HG03460 (cell line): Measurements from ENCODE around the gene EEF1G.

Source experiments
- ATAC-seq: cut with Tn5 transposase; IDR thresholded peaks from one replicate; pipeline ENCODE4 v1.9.1; 2021; ENCODE audit not compliant: unreplicated experiment

EEF1G gene

GRCh38 chr11:62542111-62542745 lies 31.5 kb downstream of the EEF1G start:
- ATAC-seq: no peak

GRCh38 chr11:62540804-62541701 lies 32.6 kb downstream of the EEF1G start:
- peak; percentile 47 for ATAC-seq

GRCh38 chr11:62539238-62539925 lies 34.3 kb downstream of the EEF1G start:
- ATAC-seq: no peak

DNA sequence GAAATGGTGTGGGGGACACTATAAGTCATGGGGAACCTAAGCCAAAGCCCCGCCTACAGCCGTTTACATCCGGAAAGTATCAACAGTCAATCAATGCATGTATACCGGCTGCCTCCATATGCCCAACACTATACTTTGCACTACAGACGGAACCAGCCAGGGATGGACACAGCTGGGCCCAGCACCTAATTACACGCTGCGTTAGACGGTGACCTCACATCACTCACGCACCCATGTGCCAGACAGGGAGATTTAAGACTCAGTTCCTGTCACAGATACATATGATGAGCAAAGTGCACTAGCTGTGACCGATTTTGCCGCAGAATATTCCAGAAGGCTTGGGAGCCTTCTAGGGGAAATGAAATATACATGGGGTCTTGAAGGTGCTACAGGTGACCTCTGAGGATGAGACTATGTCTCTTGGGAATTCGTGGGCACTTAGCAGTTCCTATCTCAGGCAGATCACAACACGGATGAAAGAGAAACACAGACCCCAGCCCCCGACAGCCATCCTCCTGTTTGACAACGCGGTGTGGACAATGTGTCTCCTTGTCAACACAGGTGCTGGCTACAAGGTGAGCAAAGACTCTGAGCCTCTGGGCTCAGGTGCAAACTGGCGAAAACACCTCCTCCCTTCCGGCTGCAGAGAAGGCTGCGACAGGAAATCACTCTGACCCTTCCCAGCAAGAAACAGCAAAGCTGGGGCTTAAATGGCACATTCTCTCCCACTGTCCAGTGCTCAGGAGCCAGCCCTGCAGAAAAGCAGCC lies 35.0 kb downstream of the EEF1G start:
- ATAC-seq: no peak

DNA sequence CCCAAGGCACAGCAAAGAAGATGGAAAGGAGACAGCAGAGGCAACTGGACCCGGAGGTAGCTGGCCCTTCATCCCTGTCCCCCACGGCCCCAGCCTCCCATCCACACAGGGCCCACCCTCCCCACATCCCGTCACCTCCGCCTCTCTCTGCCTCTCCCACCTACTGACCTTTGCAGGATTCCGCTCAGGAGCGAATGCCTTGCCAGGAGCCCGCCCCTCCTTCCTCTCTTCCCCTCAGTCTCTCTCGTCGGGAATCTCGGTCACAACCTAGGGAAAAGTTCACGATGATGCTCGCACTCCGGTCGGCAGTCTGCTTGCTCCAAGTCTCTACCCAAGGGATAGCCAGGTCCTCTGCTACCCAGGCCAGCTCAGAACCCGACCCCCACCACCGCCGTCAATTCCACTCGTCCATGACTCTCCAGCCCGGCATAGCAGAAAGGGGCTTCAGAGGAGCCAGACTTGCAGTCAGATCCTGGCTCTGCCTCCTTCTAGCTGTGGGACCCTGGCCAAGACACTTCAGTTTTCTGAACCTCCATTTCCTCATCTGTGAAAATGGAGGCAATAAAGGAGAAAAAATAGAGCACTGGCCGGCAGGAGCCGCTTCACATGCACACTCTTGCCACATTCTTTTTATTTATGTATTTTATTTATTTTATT lies 37.3 kb downstream of the EEF1G start:
- ATAC-seq: no peak

DNA sequence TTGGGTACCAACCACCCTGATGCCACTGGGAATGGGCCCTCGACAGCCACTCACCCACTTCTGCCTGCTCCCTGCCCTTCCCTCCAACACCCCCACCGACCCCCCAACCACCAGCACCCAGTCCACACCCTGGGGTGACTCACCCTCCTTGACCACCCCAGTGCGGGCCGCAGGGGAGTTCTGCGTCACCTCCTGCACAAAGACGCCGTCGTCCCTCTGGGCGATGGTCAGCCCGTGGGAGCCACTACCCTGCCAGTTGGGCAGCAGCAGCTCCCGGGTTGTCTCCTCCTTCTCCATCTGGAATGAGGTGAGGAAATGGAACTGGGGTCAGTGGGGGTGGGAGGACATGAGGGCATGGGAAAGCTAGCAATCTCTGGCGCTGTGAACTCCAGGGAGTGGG lies 37.9 kb downstream of the EEF1G start:
- no peak for ATAC-seq

DNA sequence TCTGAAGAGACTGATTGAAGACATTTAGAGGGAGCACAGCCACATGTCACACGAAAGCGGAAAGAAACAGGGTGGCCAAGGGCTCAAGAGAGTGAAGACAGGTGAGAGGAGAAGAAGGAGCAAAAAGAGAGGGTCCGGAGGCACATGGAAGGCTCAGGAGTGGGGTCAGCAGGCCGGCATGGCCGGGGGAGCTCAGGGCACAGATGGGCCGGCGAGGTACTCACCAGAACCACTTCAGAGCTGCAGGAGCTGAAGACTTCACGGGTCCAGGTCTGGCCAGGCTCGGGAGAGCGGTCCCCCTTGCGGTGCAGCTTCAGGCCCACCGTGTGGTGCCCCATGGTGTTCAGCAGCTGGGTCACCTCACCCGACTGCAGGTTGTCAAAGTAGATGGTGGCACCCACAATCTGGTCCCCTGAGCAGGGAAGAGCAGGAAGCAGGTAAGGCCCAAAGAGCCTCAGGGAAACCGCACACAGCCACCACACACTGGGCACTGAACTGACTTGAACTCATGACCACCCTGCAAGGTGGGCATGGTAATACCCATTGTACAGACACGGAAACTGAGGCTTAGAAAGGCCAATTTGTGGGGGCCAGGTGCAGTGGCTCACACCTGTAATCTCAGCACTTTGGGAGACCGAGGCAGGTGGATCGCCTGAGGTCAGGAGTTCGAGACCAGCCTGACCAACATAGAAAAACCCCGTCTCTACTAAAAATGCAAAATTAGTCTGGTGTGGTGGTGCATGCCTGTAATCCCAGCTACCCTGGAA lies 38.7 kb downstream of the EEF1G start:
- no peak for ATAC-seq

DNA sequence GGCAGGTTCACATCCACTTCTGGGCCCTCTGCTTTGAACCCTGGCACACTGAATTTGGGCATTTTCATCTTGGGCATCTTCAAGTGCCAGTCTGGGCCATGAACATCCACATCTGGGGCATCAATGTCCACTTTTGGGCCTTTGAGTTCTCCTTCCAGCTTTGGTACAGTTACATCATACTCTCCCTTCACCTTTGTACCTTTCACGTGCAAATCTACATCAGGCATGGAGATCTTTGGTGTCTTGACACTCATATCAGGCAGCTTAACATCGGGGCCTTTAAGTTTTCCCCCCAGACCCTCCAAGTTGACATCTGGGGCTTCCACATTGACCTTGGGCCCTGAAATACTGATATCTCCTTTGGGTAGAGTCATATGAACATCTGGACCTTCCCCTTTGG lies 41.6 kb downstream of the EEF1G start:
- ATAC-seq: no peak

- no peak for ATAC-seq
Measured at GRCh38 chr11:62516736-62517371, 56.8 kb downstream of the EEF1G start.

- ATAC-seq: no peak
Measured at GRCh38 chr11:62514151-62514550, 59.5 kb downstream of the EEF1G start.

DNA sequence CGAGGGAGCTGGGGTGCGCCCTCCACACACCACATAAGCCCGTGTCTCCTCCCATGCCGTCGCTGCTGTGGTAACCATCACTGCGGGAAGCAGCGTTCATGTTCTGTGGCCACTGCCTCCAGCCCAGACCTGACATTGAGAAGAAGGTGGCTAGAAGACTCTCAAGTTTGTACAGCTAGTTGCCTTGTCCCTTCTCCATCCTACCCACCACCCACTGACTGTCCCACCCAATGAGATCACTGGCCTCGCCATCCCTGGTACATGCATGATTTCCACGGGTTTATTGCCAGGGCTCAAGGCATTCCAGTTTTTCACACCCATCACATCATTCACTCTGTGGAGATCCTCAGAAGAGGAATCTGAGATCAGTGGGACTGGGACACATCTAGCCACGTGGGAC lies 60.1 kb downstream of the EEF1G start:
- ATAC-seq: no peak

DNA sequence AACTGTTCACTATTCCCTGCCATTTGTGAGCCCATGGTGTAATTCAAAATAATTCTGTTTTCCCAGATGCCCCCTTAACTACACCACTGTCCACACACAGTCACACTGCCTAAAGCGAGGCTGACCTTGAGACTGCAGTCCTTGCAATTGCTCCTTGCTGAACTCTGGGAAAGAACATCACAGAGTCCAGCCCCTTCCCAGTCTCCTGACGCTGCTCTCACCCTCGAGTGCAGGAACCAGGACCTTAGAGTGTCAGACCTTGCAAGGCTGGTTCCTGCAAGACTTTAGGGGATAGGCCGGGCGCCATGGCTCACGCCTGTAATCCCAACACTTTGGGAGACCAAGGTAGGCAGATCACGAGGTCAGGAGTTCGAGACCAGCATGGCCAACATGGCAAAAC lies 60.7 kb downstream of the EEF1G start:
- no peak for ATAC-seq
